ENCODE results near the gene SFI1.

SFI1 gene, protein sequence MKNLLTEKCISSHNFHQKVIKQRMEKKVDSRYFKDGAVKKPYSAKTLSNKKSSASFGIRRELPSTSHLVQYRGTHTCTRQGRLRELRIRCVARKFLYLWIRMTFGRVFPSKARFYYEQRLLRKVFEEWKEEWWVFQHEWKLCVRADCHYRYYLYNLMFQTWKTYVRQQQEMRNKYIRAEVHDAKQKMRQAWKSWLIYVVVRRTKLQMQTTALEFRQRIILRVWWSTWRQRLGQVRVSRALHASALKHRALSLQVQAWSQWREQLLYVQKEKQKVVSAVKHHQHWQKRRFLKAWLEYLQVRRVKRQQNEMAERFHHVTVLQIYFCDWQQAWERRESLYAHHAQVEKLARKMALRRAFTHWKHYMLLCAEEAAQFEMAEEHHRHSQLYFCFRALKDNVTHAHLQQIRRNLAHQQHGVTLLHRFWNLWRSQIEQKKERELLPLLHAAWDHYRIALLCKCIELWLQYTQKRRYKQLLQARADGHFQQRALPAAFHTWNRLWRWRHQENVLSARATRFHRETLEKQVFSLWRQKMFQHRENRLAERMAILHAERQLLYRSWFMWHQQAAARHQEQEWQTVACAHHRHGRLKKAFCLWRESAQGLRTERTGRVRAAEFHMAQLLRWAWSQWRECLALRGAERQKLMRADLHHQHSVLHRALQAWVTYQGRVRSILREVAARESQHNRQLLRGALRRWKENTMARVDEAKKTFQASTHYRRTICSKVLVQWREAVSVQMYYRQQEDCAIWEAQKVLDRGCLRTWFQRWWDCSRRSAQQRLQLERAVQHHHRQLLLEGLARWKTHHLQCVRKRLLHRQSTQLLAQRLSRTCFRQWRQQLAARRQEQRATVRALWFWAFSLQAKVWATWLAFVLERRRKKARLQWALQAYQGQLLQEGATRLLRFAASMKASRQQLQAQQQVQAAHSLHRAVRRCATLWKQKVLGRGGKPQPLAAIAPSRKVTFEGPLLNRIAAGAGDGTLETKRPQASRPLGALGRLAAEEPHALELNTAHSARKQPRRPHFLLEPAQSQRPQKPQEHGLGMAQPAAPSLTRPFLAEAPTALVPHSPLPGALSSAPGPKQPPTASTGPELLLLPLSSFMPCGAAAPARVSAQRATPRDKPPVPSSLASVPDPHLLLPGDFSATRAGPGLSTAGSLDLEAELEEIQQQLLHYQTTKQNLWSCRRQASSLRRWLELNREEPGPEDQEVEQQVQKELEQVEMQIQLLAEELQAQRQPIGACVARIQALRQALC

DNA sequence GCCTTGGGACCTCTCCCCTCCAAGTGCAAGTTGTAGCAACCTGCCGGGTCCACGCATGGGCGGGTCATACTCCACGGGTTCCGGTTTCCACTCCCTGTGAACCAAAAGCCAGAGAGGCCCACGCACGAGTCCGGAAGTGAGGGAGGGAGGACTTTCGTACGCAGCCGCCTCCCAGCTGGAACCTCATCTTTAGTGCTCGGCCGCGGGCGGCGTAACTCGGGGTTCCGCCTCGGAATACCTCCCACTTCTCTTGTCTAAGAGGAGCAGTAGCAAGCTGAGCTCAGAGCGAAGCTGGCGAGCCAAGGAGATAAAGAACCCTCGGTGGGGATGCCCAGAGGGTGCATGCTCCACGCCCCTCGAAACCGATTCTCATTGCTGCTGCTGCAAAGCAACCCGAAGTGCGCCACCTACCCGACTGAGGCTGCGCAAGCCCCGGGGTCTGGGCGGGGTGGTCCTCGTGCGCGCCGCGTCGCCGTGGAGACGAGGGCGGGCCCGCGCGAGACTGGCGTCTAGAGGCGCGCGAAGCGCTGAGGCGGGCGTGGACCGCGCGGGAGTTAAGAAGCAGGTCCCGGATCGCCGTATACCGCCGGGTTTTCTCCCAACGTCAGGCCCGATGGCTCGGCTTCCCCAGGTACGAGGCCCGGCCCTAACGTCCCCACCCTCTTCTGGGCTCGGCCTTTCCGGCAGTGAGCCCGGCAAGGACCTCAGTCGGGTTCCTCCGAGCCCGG lies at the start of gene SFI1:
Gene SFI1, plus strand, starts transcription at position 530 of the 728 bp plus-strand sequence. CDS start 11,749 bp downstream, outside the sequence.
- DNase-seq (ENCODE audit: extremely low read depth, low read depth): peak; percentile 65
- TF ChIP-seq, protein P1, sequence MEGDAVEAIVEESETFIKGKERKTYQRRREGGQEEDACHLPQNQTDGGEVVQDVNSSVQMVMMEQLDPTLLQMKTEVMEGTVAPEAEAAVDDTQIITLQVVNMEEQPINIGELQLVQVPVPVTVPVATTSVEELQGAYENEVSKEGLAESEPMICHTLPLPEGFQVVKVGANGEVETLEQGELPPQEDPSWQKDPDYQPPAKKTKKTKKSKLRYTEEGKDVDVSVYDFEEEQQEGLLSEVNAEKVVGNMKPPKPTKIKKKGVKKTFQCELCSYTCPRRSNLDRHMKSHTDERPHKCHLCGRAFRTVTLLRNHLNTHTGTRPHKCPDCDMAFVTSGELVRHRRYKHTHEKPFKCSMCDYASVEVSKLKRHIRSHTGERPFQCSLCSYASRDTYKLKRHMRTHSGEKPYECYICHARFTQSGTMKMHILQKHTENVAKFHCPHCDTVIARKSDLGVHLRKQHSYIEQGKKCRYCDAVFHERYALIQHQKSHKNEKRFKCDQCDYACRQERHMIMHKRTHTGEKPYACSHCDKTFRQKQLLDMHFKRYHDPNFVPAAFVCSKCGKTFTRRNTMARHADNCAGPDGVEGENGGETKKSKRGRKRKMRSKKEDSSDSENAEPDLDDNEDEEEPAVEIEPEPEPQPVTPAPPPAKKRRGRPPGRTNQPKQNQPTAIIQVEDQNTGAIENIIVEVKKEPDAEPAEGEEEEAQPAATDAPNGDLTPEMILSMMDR (IDR thresholded peaks at IDR 0.05; ENCODE audit: low read depth, low read length): peak; percentile 26

- DNase-seq (ENCODE audit: extremely low read depth, low read depth): no peak
- TF ChIP-seq, protein P1 (IDR thresholded peaks at IDR 0.05; ENCODE audit: low read depth, low read length): no peak
Observed at GRCh38 chr22:31446767-31447166, 49.6 kb upstream of the SFI1 start.

DNA sequence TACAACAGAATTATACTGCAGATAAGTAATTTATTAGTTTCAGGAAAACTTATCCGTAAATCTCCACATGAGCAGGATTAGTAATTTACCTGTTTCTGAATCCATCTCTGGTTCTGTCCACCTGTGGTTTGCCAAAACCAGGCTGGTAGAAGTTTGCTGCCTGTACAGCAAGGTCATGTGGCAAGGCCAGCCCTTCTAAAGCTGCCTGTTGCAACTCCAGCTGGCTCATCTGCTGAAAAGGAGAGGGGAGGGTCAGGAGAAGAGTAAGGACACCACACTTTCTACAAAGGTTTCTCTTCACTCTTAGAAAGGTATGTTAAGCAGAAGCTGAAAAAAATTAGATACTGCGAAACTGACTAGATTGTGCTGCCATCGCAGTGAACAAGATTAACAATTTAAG lies 49.0 kb upstream of the SFI1 start:
- DNase-seq (ENCODE audit: extremely low read depth, low read depth): no peak
- TF ChIP-seq, protein P1 (IDR thresholded peaks at IDR 0.05; ENCODE audit: low read depth, low read length): no peak

DNA sequence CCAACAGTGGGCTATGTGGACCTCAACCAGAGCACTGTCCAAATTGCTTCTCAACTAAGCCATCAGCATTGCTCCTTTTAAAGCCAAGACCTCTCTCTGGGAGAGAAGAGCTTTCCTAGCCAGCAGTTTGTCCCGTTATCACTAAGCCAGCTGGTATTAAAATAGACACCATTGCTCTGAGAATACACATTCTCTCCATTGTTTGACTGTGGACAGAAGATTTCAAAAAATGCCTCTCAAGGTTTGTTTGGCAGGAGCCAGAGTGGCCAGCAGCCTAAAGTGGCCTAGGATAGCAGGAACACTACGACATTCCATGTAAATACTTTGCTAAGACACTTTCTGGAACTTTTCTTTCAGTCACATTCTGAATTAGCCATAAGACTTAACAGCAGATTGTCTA lies 48.0 kb upstream of the SFI1 start:
- DNase-seq (ENCODE audit: extremely low read depth, low read depth): no peak
- TF ChIP-seq, protein P1 (IDR thresholded peaks at IDR 0.05; ENCODE audit: low read depth, low read length): no peak

- TF ChIP-seq, protein P1 (IDR thresholded peaks at IDR 0.05; ENCODE audit: low read depth, low read length): no peak
- DNase-seq (ENCODE audit: extremely low read depth, low read depth): no peak
Observed at GRCh38 chr22:31449506-31449905, 46.8 kb upstream of the SFI1 start.

GRCh38 chr22:31451709-31452571 lies 44.4 kb upstream of the SFI1 start:
- TF ChIP-seq, protein P1 (IDR thresholded peaks at IDR 0.05; ENCODE audit: low read depth, low read length): peak; percentile 60
- peak; percentile 12 for DNase-seq (ENCODE audit: extremely low read depth, low read depth)
